ENCODE results near the gene LOXL1.

Gene LOXL1

GRCh38 chr15:73900095-73900712, 26.1 kb upstream of the LOXL1 start:
- H3K27me3 ChIP-seq (ENCODE audit: control insufficient read depth in 5 of 5, insufficient read depth in 4 of 5, low read length in 5 of 5): peaks cover 0 to 5% (median 0%) of the 10 kb centered on the region in 5 donors
- no peak overlapping the region for H3K4me3 ChIP-seq (ENCODE audit: low read depth in 1 of 5, low read length in 5 of 5)
- H3K9me3 ChIP-seq (ENCODE audit: control insufficient read depth in 5 of 5, low read length in 5 of 5): no peaks in the 10 kb centered on the region
- no peak overlapping the region for H3K27ac ChIP-seq (ENCODE audit: low read depth, low read length)
- H3K36me3 ChIP-seq (ENCODE audit: control insufficient read depth in 5 of 5, insufficient read depth in 5 of 5, low read length in 5 of 5): no peaks in the 10 kb centered on the region
- no peak overlapping the region for H3K9ac ChIP-seq (ENCODE audit: low read length in 5 of 5)
- H3K4me1 ChIP-seq (ENCODE audit: control insufficient read depth in 5 of 5, insufficient read depth in 5 of 5, low read length in 5 of 5): peaks cover 0 to 13% (median 6%) of the 10 kb centered on the region in 5 donors

- H3K27me3 ChIP-seq (ENCODE audit: control insufficient read depth in 5 of 5, insufficient read depth in 4 of 5, low read length in 5 of 5): peaks cover 0 to 5% (median 0%) of the 10 kb centered on the region in 5 donors
- no peak overlapping the region for H3K4me3 ChIP-seq (ENCODE audit: low read depth in 1 of 5, low read length in 5 of 5)
- H3K9ac ChIP-seq (ENCODE audit: low read length in 5 of 5): no peak overlapping the region
- H3K27ac ChIP-seq (ENCODE audit: low read depth, low read length): no peak overlapping the region
- H3K9me3 ChIP-seq (ENCODE audit: control insufficient read depth in 5 of 5, low read length in 5 of 5): no peaks in the 10 kb centered on the region
- H3K4me1 ChIP-seq (ENCODE audit: control insufficient read depth in 5 of 5, insufficient read depth in 5 of 5, low read length in 5 of 5): peaks cover 0 to 13% (median 6%) of the 10 kb centered on the region in 5 donors
- H3K36me3 ChIP-seq (ENCODE audit: control insufficient read depth in 5 of 5, insufficient read depth in 5 of 5, low read length in 5 of 5): no peaks in the 10 kb centered on the region
These were observed 25.0 kb upstream of the LOXL1 start for GRCh38 chr15:73901126-73901810.

- Histone ChIP-seq H3K9ac (ENCODE audit: low read length in 5 of 5) (no peak overlapping the region), H3K4me3 (ENCODE audit: low read depth in 1 of 5, low read length in 5 of 5) (no peak overlapping the region), H3K4me1 (ENCODE audit: control insufficient read depth in 5 of 5, insufficient read depth in 5 of 5, low read length in 5 of 5) (peaks cover 0 to 9% (median 2%) of the 10 kb centered on the region in 5 donors), H3K36me3 (ENCODE audit: control insufficient read depth in 5 of 5, insufficient read depth in 5 of 5, low read length in 5 of 5) (no peaks in the 10 kb centered on the region), H3K27me3 (ENCODE audit: control insufficient read depth in 5 of 5, insufficient read depth in 4 of 5, low read length in 5 of 5) (peaks cover 0 to 5% (median 0%) of the 10 kb centered on the region in 5 donors), H3K9me3 (ENCODE audit: control insufficient read depth in 5 of 5, low read length in 5 of 5) (no peaks in the 10 kb centered on the region), H3K27ac (ENCODE audit: low read depth, low read length) (no peak overlapping the region)
These were observed 23.9 kb upstream of the LOXL1 start for GRCh38 chr15:73902121-73903020.

- Histone ChIP-seq H3K4me1 (ENCODE audit: control insufficient read depth in 5 of 5, insufficient read depth in 5 of 5, low read length in 5 of 5) (peaks cover 0 to 6% (median 2%) of the 10 kb centered on the region in 5 donors), H3K27ac (ENCODE audit: low read depth, low read length) (no peak overlapping the region), H3K9me3 (ENCODE audit: control insufficient read depth in 5 of 5, low read length in 5 of 5) (no peaks in the 10 kb centered on the region), H3K36me3 (ENCODE audit: control insufficient read depth in 5 of 5, insufficient read depth in 5 of 5, low read length in 5 of 5) (no peaks in the 10 kb centered on the region), H3K4me3 (ENCODE audit: low read depth in 1 of 5, low read length in 5 of 5) (no peak overlapping the region), H3K27me3 (ENCODE audit: control insufficient read depth in 5 of 5, insufficient read depth in 4 of 5, low read length in 5 of 5) (peaks cover 0 to 5% (median 0%) of the 10 kb centered on the region in 5 donors), H3K9ac (ENCODE audit: low read length in 5 of 5) (no peak overlapping the region)
These were observed 22.0 kb upstream of the LOXL1 start for GRCh38 chr15:73904026-73904815.

- H3K27ac ChIP-seq (ENCODE audit: low read depth, low read length): no peak overlapping the region
- H3K4me3 ChIP-seq (ENCODE audit: low read depth in 1 of 5, low read length in 5 of 5): no peak overlapping the region
- no peaks in the 10 kb centered on the region for H3K36me3 ChIP-seq (ENCODE audit: control insufficient read depth in 5 of 5, insufficient read depth in 5 of 5, low read length in 5 of 5)
- no peak overlapping the region for H3K9ac ChIP-seq (ENCODE audit: low read length in 5 of 5)
- H3K4me1 ChIP-seq (ENCODE audit: control insufficient read depth in 5 of 5, insufficient read depth in 5 of 5, low read length in 5 of 5): peaks cover 0 to 3% (median 2%) of the 10 kb centered on the region in 5 donors
- no peaks in the 10 kb centered on the region for H3K9me3 ChIP-seq (ENCODE audit: control insufficient read depth in 5 of 5, low read length in 5 of 5)
- peaks cover 0 to 5% (median 0%) of the 10 kb centered on the region in 5 donors for H3K27me3 ChIP-seq (ENCODE audit: control insufficient read depth in 5 of 5, insufficient read depth in 4 of 5, low read length in 5 of 5)
These were observed 20.9 kb upstream of the LOXL1 start for GRCh38 chr15:73905225-73905827.

- H3K27me3 ChIP-seq (ENCODE audit: control insufficient read depth in 5 of 5, insufficient read depth in 4 of 5, low read length in 5 of 5): peaks cover 0 to 9% (median 0%) of the 10 kb centered on the region in 5 donors
- H3K4me1 ChIP-seq (ENCODE audit: control insufficient read depth in 5 of 5, insufficient read depth in 5 of 5, low read length in 5 of 5): peaks cover 0 to 3% (median 2%) of the 10 kb centered on the region in 5 donors
- H3K36me3 ChIP-seq (ENCODE audit: control insufficient read depth in 5 of 5, insufficient read depth in 5 of 5, low read length in 5 of 5): no peaks in the 10 kb centered on the region
- H3K9ac ChIP-seq (ENCODE audit: low read length in 5 of 5): no peak overlapping the region
- H3K9me3 ChIP-seq (ENCODE audit: control insufficient read depth in 5 of 5, low read length in 5 of 5): no peaks in the 10 kb centered on the region
- no peak overlapping the region for H3K4me3 ChIP-seq (ENCODE audit: low read depth in 1 of 5, low read length in 5 of 5)
- no peak overlapping the region for H3K27ac ChIP-seq (ENCODE audit: low read depth, low read length)
These were observed 19.8 kb upstream of the LOXL1 start for GRCh38 chr15:73906346-73907034.

- Histone ChIP-seq H3K9ac (ENCODE audit: low read length in 5 of 5) (no peak overlapping the region), H3K9me3 (ENCODE audit: control insufficient read depth in 5 of 5, low read length in 5 of 5) (no peaks in the 10 kb centered on the region), H3K36me3 (ENCODE audit: control insufficient read depth in 5 of 5, insufficient read depth in 5 of 5, low read length in 5 of 5) (no peaks in the 10 kb centered on the region), H3K4me3 (ENCODE audit: low read depth in 1 of 5, low read length in 5 of 5) (no peak overlapping the region), H3K27ac (ENCODE audit: low read depth, low read length) (no peak overlapping the region), H3K27me3 (ENCODE audit: control insufficient read depth in 5 of 5, insufficient read depth in 4 of 5, low read length in 5 of 5) (peaks cover 0 to 9% (median 0%) of the 10 kb centered on the region in 5 donors), H3K4me1 (ENCODE audit: control insufficient read depth in 5 of 5, insufficient read depth in 5 of 5, low read length in 5 of 5) (peaks cover 0 to 3% (median 2%) of the 10 kb centered on the region in 5 donors)
These were observed 19.2 kb upstream of the LOXL1 start for GRCh38 chr15:73907035-73907408.

- no peaks in the 10 kb centered on the region for H3K9me3 ChIP-seq (ENCODE audit: control insufficient read depth in 5 of 5, low read length in 5 of 5)
- H3K36me3 ChIP-seq (ENCODE audit: control insufficient read depth in 5 of 5, insufficient read depth in 5 of 5, low read length in 5 of 5): no peaks in the 10 kb centered on the region
- peaks cover 0 to 9% (median 0%) of the 10 kb centered on the region in 5 donors for H3K27me3 ChIP-seq (ENCODE audit: control insufficient read depth in 5 of 5, insufficient read depth in 4 of 5, low read length in 5 of 5)
- peaks cover 0 to 3% (median 2%) of the 10 kb centered on the region in 5 donors for H3K4me1 ChIP-seq (ENCODE audit: control insufficient read depth in 5 of 5, insufficient read depth in 5 of 5, low read length in 5 of 5)
- no peak overlapping the region for H3K4me3 ChIP-seq (ENCODE audit: low read depth in 1 of 5, low read length in 5 of 5)
- peak overlapping the region in 1 of 5 donors; percentile 21 for H3K9ac ChIP-seq (ENCODE audit: low read length in 5 of 5)
- H3K27ac ChIP-seq (ENCODE audit: low read depth, low read length): no peak overlapping the region
These were observed 18.0 kb upstream of the LOXL1 start for GRCh38 chr15:73908030-73908821.

All from subcutaneous abdominal adipose tissue (tissue), 5 donors.